Peyer's patch (tissue), 4 donors: ENCODE results near the gene PRPSAP1.

Experiments used
- POLR2A ChIP-seq, 2 donors: fragments of 450-650 bp; IDR thresholded peaks; one replicate each; pipeline ENCODE4 v1.5.1; 2017; ENCODE audit warnings: antibody characterized with exemption in 2 of 2, mild to moderate bottlenecking in 2 of 2, moderate library complexity in 2 of 2
- TF ChIP-seq, protein P1 (sequence below), 6 experiments: fragments of 450-650 bp in 4 of 6; fragments of 200-600 bp in 2 of 6; sonication (generic) in 1 of 6; IDR thresholded peaks; one replicate each; pipeline ENCODE4 v1.5.1; 2017 to 2019; ENCODE audit warnings: antibody characterized with exemption in 6 of 6, mild to moderate bottlenecking in 3 of 6, moderate library complexity in 1 of 6

DNA sequence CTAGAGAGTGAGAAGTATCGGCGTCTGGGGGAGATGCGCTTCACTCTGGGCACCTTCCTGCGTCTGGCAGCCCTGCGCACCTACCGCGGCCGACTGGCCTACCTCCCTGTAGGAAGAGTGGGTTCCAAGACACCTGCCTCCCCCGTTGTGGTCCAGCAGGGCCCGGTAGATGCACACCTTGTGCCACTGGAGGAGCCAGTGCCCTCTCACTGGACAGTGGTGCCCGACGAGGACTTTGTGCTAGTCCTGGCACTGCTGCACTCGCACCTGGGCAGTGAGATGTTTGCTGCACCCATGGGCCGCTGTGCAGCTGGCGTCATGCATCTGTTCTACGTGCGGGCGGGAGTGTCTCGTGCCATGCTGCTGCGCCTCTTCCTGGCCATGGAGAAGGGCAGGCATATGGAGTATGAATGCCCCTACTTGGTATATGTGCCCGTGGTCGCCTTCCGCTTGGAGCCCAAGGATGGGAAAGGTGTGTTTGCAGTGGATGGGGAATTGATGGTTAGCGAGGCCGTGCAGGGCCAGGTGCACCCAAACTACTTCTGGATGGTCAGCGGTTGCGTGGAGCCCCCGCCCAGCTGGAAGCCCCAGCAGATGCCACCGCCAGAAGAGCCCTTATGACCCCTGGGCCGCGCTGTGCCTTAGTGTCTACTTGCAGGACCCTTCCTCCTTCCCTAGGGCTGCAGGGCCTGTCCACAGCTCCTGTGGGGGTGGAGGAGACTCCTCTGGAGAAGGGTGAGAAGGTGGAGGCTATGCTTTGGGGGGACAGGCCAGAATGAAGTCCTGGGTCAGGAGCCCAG is 33.5 kb upstream of the PRPSAP1 start:
- TF ChIP-seq, protein P1, sequence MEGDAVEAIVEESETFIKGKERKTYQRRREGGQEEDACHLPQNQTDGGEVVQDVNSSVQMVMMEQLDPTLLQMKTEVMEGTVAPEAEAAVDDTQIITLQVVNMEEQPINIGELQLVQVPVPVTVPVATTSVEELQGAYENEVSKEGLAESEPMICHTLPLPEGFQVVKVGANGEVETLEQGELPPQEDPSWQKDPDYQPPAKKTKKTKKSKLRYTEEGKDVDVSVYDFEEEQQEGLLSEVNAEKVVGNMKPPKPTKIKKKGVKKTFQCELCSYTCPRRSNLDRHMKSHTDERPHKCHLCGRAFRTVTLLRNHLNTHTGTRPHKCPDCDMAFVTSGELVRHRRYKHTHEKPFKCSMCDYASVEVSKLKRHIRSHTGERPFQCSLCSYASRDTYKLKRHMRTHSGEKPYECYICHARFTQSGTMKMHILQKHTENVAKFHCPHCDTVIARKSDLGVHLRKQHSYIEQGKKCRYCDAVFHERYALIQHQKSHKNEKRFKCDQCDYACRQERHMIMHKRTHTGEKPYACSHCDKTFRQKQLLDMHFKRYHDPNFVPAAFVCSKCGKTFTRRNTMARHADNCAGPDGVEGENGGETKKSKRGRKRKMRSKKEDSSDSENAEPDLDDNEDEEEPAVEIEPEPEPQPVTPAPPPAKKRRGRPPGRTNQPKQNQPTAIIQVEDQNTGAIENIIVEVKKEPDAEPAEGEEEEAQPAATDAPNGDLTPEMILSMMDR (IDR thresholded peaks at IDR 0.05) = no peak
- no peak for TF ChIP-seq POLR2A (IDR thresholded peaks at IDR 0.05)
